HL-60 (cell line): Measurements from ENCODE around the gene TESK2.

Source experiments
- DNase-seq, 2 experiments: peaks; one replicate each; pipeline ENCODE4 v3.0.0-alpha.2; 2010 to 2020; ENCODE audit warnings: low read depth in 1 of 2, low spot score in 1 of 2
- H3K27ac ChIP-seq: fragments of 250-450 bp; sonication (Bioruptor Pico); replicated peaks from 2 replicates; pipeline ENCODE4 v1.5.1; 2020; ENCODE audit warnings: mild to moderate bottlenecking, moderate library complexity
- H3K27me3 ChIP-seq: fragments of 250-450 bp; sonication (Bioruptor Pico); 2 replicates; pipeline ENCODE4 v1.5.1; 2021; ENCODE audit warnings: mild to moderate bottlenecking, moderate library complexity; ENCODE audit not compliant: insufficient read depth, poor library complexity, severe bottlenecking
- H3K4me3 ChIP-seq: replicated peaks from 2 replicates; pipeline ENCODE4 v1.5.1; 2011; ENCODE audit warnings: mild to moderate bottlenecking, control low read depth, low read length; ENCODE audit not compliant: insufficient read depth
- CTCF ChIP-seq: IDR thresholded peaks from one replicate; pipeline ENCODE4 v1.5.1; 2011; ENCODE audit warnings: low read length, control low read depth, inconsistent platforms; ENCODE audit not compliant: insufficient read depth
- GABPA ChIP-seq: IDR thresholded peaks from 2 replicates; pipeline ENCODE4 v1.6.1; 2012; ENCODE audit warnings: low read depth
- POLR2AphosphoS5 ChIP-seq: IDR thresholded peaks from 2 replicates; pipeline ENCODE4 v1.6.1; 2012; ENCODE audit warnings: low read depth
- REST ChIP-seq: IDR thresholded peaks from 2 replicates; pipeline ENCODE4 v1.6.1; 2012; ENCODE audit warnings: low read depth; ENCODE audit not compliant: insufficient replicate concordance
- SPI1 ChIP-seq: IDR thresholded peaks from 2 replicates; pipeline ENCODE4 v1.6.1; 2012; ENCODE audit warnings: low read depth, mild to moderate bottlenecking, borderline replicate concordance

TESK2 gene

GRCh38 chr1:45344499-45344898 lies 146.5 kb downstream of the TESK2 start:
- no peak for DNase-seq
- Histone ChIP-seq H3K4me3 (no peak overlapping the region), H3K27me3 (no peaks in the 10 kb centered on the region), H3K27ac (no peak overlapping the region)
- TF ChIP-seq GABPA, result no peak
- no peak for TF ChIP-seq POLR2AphosphoS5
- no peak for TF ChIP-seq SPI1
- no peak for TF ChIP-seq CTCF
- TF ChIP-seq REST, result no peak

GRCh38 chr1:45340816-45341466 lies 150.0 kb downstream of the TESK2 start:
- no peaks in the 10 kb centered on the region for H3K27me3 ChIP-seq
- DNase-seq, result peak; percentile 45 to 67
- peak overlapping the region; percentile 93 for H3K27ac ChIP-seq
- no peak; the same call in 1 of the 2 replicates for TF ChIP-seq SPI1
- no peak for TF ChIP-seq REST
- TF ChIP-seq POLR2AphosphoS5, result no peak
- no peak for TF ChIP-seq GABPA
- no peak for TF ChIP-seq CTCF
- H3K4me3 ChIP-seq, result peak overlapping the region; percentile 65

GRCh38 chr1:45339789-45340558 lies 151.0 kb downstream of the TESK2 start, which contains the start of the genes MUTYH and TOE1:
TSS of gene MUTYH (minus strand) at chr1:45340440. CDS start at chr1:45334505, 5,935 bp downstream.
TSS of gene TOE1 (plus strand) at chr1:45340170. CDS start at chr1:45340253, 83 bp downstream.
- peak within 1 kb of the TSS; percentile 65 for H3K4me3 ChIP-seq
- H3K27me3 ChIP-seq, result no peaks in the 10 kb centered on the region
- peak; percentile 95 to 98 for DNase-seq
- H3K27ac ChIP-seq, result peak within 1 kb of the TSS; percentile 93
- peak; percentile 96 for TF ChIP-seq POLR2AphosphoS5
- peak; percentile 68 for TF ChIP-seq GABPA
- TF ChIP-seq CTCF, result no peak
- peak; percentile 2; the same call in 1 of the 2 replicates for TF ChIP-seq SPI1
- peak; percentile 76 for TF ChIP-seq REST
